HepG2 (cell line): ENCODE measurements around the gene ARHGAP9. TPM values are rescaled to one million over a fixed set of nuclear protein-coding genes. Genes with fewer than 3 reads are reported as not detected.
A peak's percentile ranks its signal among the peaks of the same experiment; 100 is the strongest.

ENCODE experiments used
- AGO2 ChIP-seq: fragments of 200-400 bp; formaldehyde crosslinking; optimal IDR thresholded peaks from 2 replicates; pipeline ENCODE3; 2017; ENCODE audit warnings: mild to moderate bottlenecking, low read depth, low read length, moderate library complexity
- AKAP8 ChIP-seq: sonication (generic); formaldehyde crosslinking; IDR thresholded peaks from 2 replicates; pipeline ENCODE4 v1.5.1; 2020; ENCODE audit warnings: mild to moderate bottlenecking, missing genetic modification reagents
- CEBPG ChIP-seq: IDR thresholded peaks from 2 replicates; pipeline ENCODE4 v1.6.1; 2016
- EZH2 ChIP-seq: conservative IDR thresholded peaks from 2 replicates; pipeline ENCODE4 v1.6.1; 2012; ENCODE audit warnings: mild to moderate bottlenecking, low read depth, low read length, moderate library complexity
- FLYWCH1 ChIP-seq: sonication (generic); formaldehyde crosslinking; IDR thresholded peaks from 2 replicates; pipeline ENCODE4 v1.8.1; 2023; ENCODE audit warnings: mild to moderate bottlenecking, missing genetic modification reagents
- FOXC1 ChIP-seq: sonication (generic); formaldehyde crosslinking; IDR thresholded peaks from 2 replicates; pipeline ENCODE4 v1.8.0; 2022; ENCODE audit warnings: mild to moderate bottlenecking, missing genetic modification reagents, borderline replicate concordance
- GABPA ChIP-seq, 2 experiments: IDR thresholded peaks; 2 replicates each; pipeline ENCODE4 v1.6.1; 2011 to 2016; ENCODE audit warnings: low read depth in 2 of 2, low read length in 1 of 2, missing biosample characterization in 1 of 2, missing genetic modification characterization in 1 of 2
- HMGXB4 ChIP-seq, 2 experiments: sonication (generic) in 1 of 2; formaldehyde crosslinking in 1 of 2; IDR thresholded peaks; 2 replicates each; pipeline versions ENCODE4 v1.4.0 to v1.6.1; 2018 to 2020; ENCODE audit warnings: missing genetic modification reagents in 2 of 2, borderline replicate concordance in 1 of 2, low read depth in 1 of 2, mild to moderate bottlenecking in 1 of 2, missing biosample characterization in 1 of 2
- HOMEZ ChIP-seq: IDR thresholded peaks from 2 replicates; pipeline ENCODE4 v1.6.1; 2016; ENCODE audit warnings: low read depth
- HOXA9 ChIP-seq: sonication (generic); formaldehyde crosslinking; IDR thresholded peaks from 2 replicates; pipeline ENCODE4 v1.8.1; 2022; ENCODE audit warnings: missing genetic modification reagents, mild to moderate bottlenecking, moderate library complexity, borderline replicate concordance
- HOXD1 ChIP-seq: sonication (generic); formaldehyde crosslinking; IDR thresholded peaks from 2 replicates; pipeline ENCODE4 v1.5.0; 2020; ENCODE audit warnings: missing genetic modification reagents
- KDM5A ChIP-seq: fragments of 200-600 bp; sonication (generic); IDR thresholded peaks from 2 replicates; pipeline ENCODE4 v1.7.0; 2018; ENCODE audit warnings: antibody characterized with exemption, mild to moderate bottlenecking, low read length, borderline replicate concordance
- MTA1 ChIP-seq: sonication (generic); formaldehyde crosslinking; IDR thresholded peaks from 2 replicates; pipeline ENCODE4 v1.4.0; 2020; ENCODE audit warnings: missing genetic modification reagents, mild to moderate bottlenecking, borderline replicate concordance
- NR2F1 ChIP-seq, 2 experiments: fragments of 450-650 bp in 1 of 2; formaldehyde crosslinking in 1 of 2; IDR thresholded peaks; 2 replicates each; pipeline versions ENCODE4 v1.5.0 to v1.6.1; 2016 to 2020; ENCODE audit warnings: mild to moderate bottlenecking in 1 of 2, missing compliant biosample characterization in 1 of 2, missing genetic modification reagents in 1 of 2, moderate library complexity in 1 of 2
- RARG ChIP-seq: sonication (generic); formaldehyde crosslinking; IDR thresholded peaks from 2 replicates; pipeline ENCODE4 v1.4.0; 2020; ENCODE audit warnings: low read depth, mild to moderate bottlenecking, missing genetic modification reagents
- ZFP36 ChIP-seq: fragments of 150-350 bp; IDR thresholded peaks from 2 replicates; pipeline ENCODE4 v1.6.1; 2018; ENCODE audit warnings: borderline replicate concordance, low read length, low read depth; ENCODE audit not compliant: partially characterized antibody
- ZGPAT ChIP-seq: IDR thresholded peaks from 2 replicates; pipeline ENCODE4 v1.6.1; 2016; ENCODE audit warnings: mild to moderate bottlenecking
- ZNF432 ChIP-seq: sonication (generic); formaldehyde crosslinking; IDR thresholded peaks from 2 replicates; pipeline ENCODE4 v1.5.0; 2020; ENCODE audit warnings: missing genetic modification reagents, mild to moderate bottlenecking, borderline replicate concordance
- ZNF558 ChIP-seq: sonication (generic); formaldehyde crosslinking; IDR thresholded peaks from 2 replicates; pipeline ENCODE4 v1.9.0; 2022; ENCODE audit warnings: mild to moderate bottlenecking, missing genetic modification reagents, borderline replicate concordance
- ZNF761 ChIP-seq: sonication (generic); formaldehyde crosslinking; conservative IDR thresholded peaks from 2 replicates; pipeline ENCODE4 v1.4.0; 2020; ENCODE audit warnings: mild to moderate bottlenecking, missing genetic modification reagents
- ZNF792 ChIP-seq: IDR thresholded peaks from 2 replicates; pipeline ENCODE4 v1.6.1; 2016
- ZNF891 ChIP-seq: sonication (generic); formaldehyde crosslinking; IDR thresholded peaks from 2 replicates; pipeline ENCODE4 v1.5.0; 2020; ENCODE audit warnings: mild to moderate bottlenecking, missing genetic modification reagents
- ZSCAN25 ChIP-seq: sonication (generic); formaldehyde crosslinking; IDR thresholded peaks from 2 replicates; pipeline ENCODE4 v1.8.0; 2022; ENCODE audit warnings: mild to moderate bottlenecking, missing genetic modification reagents
- ZSCAN9 ChIP-seq: IDR thresholded peaks from 2 replicates; pipeline ENCODE4 v1.6.1; 2016; ENCODE audit warnings: borderline replicate concordance
- polyA plus RNA-seq, 8 experiments: library from polyadenylated mRNA; depleted of rRNA in 3 of 8; stranded (reverse) in 7 of 8; unstranded in 1 of 8; fragments of >200 nt; fragmentation: Illumina TruSeq in 4 of 8; extraction: Trizol in 4 of 8; gene quantifications; 2 replicates each; pipeline versions ENCODE4 v1.2.1 to v1.2.3, GENCODE V29; 2011 to 2016; ENCODE audit warnings: low read depth in 4 of 8, missing spikeins in 1 of 8, mixed read lengths in 1 of 8; ENCODE audit not compliant: insufficient read depth in 1 of 8
- total RNA-seq, 5 experiments: library from RNA; depleted of rRNA; stranded (reverse); fragments of >200 nt; fragmentation: Illumina TruSeq; extraction: Trizol; gene quantifications; 2 replicates each; pipeline ENCODE4 v1.2.3, GENCODE V29; 2016; ENCODE audit warnings: low read depth in 1 of 5

The ARHGAP9 gene
- total and polyA plus RNA-seq, 2 of the 13 experiments (the other 11 are each of a cell fraction or from before 2014, with no cell fraction given): 0.18 to 1.2 TPM

- TF ChIP-seq AKAP8 (no peak), GABPA (IDR thresholded peaks at IDR 0.05; ENCODE audit: low read depth, low read length) (no peak), GABPA (CRISPR knock-in tag; IDR thresholded peaks at IDR 0.05; ENCODE audit: low read depth) (no peak), KDM5A (no peak), ZSCAN9 (CRISPR knock-in tag) (peak; percentile 95), ZGPAT (CRISPR knock-in tag) (peak; percentile 93), FOXC1 (CRISPR knock-in tag) (peak; percentile 68; the same call in 1 of the 2 replicates), EZH2 (no peak), ZNF792 (CRISPR knock-in tag) (peak; percentile 96), HOXA9 (CRISPR knock-in tag) (no peak), HMGXB4 (CRISPR knock-in tag; IDR thresholded peaks at IDR 0.05; ENCODE audit: borderline replicate concordance in 1 of 2, low read depth in 1 of 2) (peak in 1 of 2 experiments; percentile 78; a peak in 2 of 4 replicates), RARG (CRISPR knock-in tag) (0 out of 2 replicates have a peak, but pooled peaks have one; percentile 86), ZNF558 (CRISPR knock-in tag) (peak; percentile 80; the same call in 1 of the 2 replicates), CEBPG (CRISPR knock-in tag) (peak; percentile 98), ZSCAN25 (peak; percentile 79; the same call in 1 of the 2 replicates), ZNF891 (CRISPR knock-in tag) (0 out of 2 replicates have a peak, but pooled peaks have one; percentile 46), HOXD1 (CRISPR knock-in tag) (0 out of 2 replicates have a peak, but pooled peaks have one; percentile 55), NR2F1 (CRISPR knock-in tag; IDR thresholded peaks at IDR 0.05) (peak; percentile 85 to 94), FLYWCH1 (CRISPR knock-in tag) (no peak), ZFP36 (no peak), ZNF432 (CRISPR knock-in tag) (no peak), ZNF761 (CRISPR knock-in tag) (peak; percentile 88; the same call in 1 of the 2 replicates), AGO2 (no peak), HOMEZ (peak; percentile 93), MTA1 (CRISPR knock-in tag) (peak; percentile 99)
These were observed 28.4 kb downstream of the ARHGAP9 start (continued) for GRCh38 chr12:57451233-57451778.
